NCI-H345 treated with DMSO at 0.1 percent for 48 hours (cell line): Measurements from ENCODE around the gene CDKAL1.
"Not testable (repeated sequence)": the region's sequence is repeated elsewhere in the genome, so short reads cannot be mapped to it uniquely, and the experiment has no call there.

Experiments
- DNase-seq: peaks from one replicate; lab custom pipeline; 2025; ENCODE audit not compliant: unreplicated experiment; lab: John Stamatoyannopoulos, UW

CDKAL1 gene

GRCh38 chr6:20909621-20910020, 375.4 kb downstream of the CDKAL1 start:
- no peak for DNase-seq

GRCh38 chr6:20911712-20912111, 377.5 kb downstream of the CDKAL1 start:
- DNase-seq, result no peak

GRCh38 chr6:20915156-20915555, 380.9 kb downstream of the CDKAL1 start:
- no peak for DNase-seq

GRCh38 chr6:20915626-20916025, 381.4 kb downstream of the CDKAL1 start:
- DNase-seq, result no peak

GRCh38 chr6:20916086-20916485, 381.8 kb downstream of the CDKAL1 start:
- no peak for DNase-seq

- no peak for DNase-seq
These were observed 384.6 kb downstream of the CDKAL1 start for GRCh38 chr6:20918868-20919267.

- DNase-seq, result no peak
These were observed 385.6 kb downstream of the CDKAL1 start for GRCh38 chr6:20919677-20920385.

GRCh38 chr6:20921578-20921977, 387.3 kb downstream of the CDKAL1 start:
- no peak for DNase-seq

- DNase-seq, result no peak
These were observed 388.5 kb downstream of the CDKAL1 start for GRCh38 chr6:20922743-20923142.

- DNase-seq, result not testable (repeated sequence)
These were observed 389.8 kb downstream of the CDKAL1 start for GRCh38 chr6:20924094-20924493.

- no peak for DNase-seq
These were observed 390.8 kb downstream of the CDKAL1 start for GRCh38 chr6:20924911-20925543.

GRCh38 chr6:20927130-20927860, 393.0 kb downstream of the CDKAL1 start:
- no peak for DNase-seq

- DNase-seq, result no peak
These were observed 395.0 kb downstream of the CDKAL1 start for GRCh38 chr6:20929283-20929682.

GRCh38 chr6:20931093-20931492, 396.8 kb downstream of the CDKAL1 start:
- DNase-seq, result no peak

- no peak for DNase-seq
These were observed 397.5 kb downstream of the CDKAL1 start for GRCh38 chr6:20931772-20932171.

- DNase-seq, result no peak
These were observed 398.0 kb downstream of the CDKAL1 start for GRCh38 chr6:20932284-20932683.

- DNase-seq, result peak; percentile 56
These were observed 399.0 kb downstream of the CDKAL1 start for GRCh38 chr6:20933057-20933788.

GRCh38 chr6:20936949-20937348, 402.7 kb downstream of the CDKAL1 start:
- no peak for DNase-seq

- no peak for DNase-seq
These were observed 405.0 kb downstream of the CDKAL1 start for GRCh38 chr6:20939161-20939775.

- no peak for DNase-seq
These were observed 408.9 kb downstream of the CDKAL1 start for GRCh38 chr6:20943040-20943627.

GRCh38 chr6:20943922-20944321, 409.7 kb downstream of the CDKAL1 start:
- DNase-seq, result no peak
